AG10803 (cell line): ENCODE results near the gene CIBAR2.
A peak's percentile ranks its signal among the peaks of the same experiment; 100 is the strongest.

Experiments
- DNase-seq: peaks from one replicate; pipeline ENCODE4 v3.0.0; 2010; ENCODE audit warnings: low read depth
- H3K4me3 ChIP-seq: 2 replicates; pipeline ENCODE4 v1.5.1; 2011; ENCODE audit warnings: mild to moderate bottlenecking, low read length, control low read depth
- CTCF ChIP-seq: conservative IDR thresholded peaks from 2 replicates; pipeline ENCODE4 v1.5.1; 2011; ENCODE audit warnings: mild to moderate bottlenecking, low read length, control low read depth, inconsistent platforms

Gene CIBAR2

DNA sequence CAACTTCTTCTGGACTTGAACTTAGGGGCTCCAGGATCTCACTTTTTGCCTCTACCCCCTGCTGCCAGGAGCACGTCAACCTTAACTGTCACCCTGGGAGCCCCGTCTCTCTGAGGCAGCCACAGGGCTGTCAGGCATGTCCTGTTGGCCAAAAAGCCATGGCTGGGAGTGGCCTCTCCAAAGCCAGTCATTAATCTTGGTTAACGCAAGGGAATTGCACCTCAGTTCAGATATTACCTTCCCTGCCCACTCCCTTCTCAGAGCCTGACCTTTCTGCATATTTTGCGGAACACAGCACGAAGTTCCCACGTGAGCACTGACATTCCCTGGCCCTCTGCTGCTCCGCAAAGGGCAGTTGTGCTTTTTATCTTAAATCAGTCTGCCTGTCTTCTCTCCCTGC lies 44.2 kb upstream of the CIBAR2 start:
- no peak overlapping the region for H3K4me3 ChIP-seq
- no peak for TF ChIP-seq CTCF
- DNase-seq: no peak

- DNase-seq: no peak
- no peak overlapping the region for H3K4me3 ChIP-seq
- TF ChIP-seq CTCF: no peak
These were observed 41.4 kb upstream of the CIBAR2 start for GRCh38 chr16:85153656-85154091.

DNA sequence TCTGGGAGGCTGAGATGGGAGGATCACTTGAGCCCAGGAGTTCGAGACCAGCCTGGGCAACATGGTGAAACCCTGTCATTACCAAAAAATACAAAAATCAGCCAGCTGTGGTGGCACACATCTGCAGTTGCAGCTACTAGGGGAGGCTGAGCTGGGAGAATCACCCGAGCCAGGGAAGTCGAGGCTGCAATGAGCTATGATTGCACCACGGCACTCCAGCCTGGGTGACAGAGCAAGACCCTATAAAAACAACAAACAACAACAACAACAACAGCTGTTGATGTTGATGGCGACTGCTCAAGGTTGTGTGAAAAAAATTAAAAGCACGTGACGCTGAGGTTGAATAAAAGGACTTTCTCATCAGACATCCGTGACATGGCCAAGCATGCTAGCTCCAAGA lies 40.8 kb upstream of the CIBAR2 start:
- TF ChIP-seq CTCF: no peak
- no peak for DNase-seq
- H3K4me3 ChIP-seq: no peak overlapping the region

- TF ChIP-seq CTCF: no peak
- H3K4me3 ChIP-seq: no peak overlapping the region
- DNase-seq: no peak
These were observed 40.2 kb upstream of the CIBAR2 start for GRCh38 chr16:85152414-85153030.

DNA sequence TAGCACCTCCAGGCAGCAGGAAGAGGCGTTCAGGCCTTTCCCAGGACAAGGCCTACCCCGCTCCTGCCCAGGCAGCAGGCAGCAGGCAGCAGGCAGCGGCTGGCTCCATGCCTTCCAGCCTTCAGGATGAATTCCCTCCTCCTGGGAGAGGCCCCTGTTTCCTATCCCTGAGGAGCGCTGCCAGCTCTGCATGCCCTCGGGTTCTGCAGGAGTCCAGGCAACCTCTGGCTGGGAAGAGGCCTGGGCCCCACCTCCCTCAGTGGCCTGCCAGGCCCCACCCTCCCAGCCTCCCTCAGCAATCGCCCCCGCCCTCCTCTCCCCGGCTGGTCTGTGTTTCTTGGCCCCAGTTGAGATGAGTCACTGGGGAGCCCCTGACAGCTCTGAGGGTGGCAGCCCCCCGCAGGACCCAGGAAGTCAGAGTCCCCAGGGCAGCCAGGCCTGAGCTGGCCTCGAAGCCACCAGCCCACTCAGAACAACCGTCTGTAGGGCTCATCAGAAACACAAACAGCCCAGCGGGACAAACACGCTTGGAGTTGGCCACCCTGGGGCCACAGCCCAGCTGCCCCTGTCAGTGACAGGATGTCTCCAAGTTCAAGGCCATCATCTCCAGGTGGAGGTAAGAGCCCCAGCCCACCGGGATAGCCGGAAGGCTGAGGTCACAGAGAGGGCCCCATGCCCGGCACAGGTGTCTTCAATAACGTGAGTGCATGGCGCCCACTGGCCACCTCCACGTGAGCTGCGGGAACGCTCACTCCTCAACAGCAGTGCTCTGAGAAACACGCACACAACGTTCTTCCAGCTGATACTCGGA lies 39.5 kb upstream of the CIBAR2 start:
- no peak for TF ChIP-seq CTCF
- peak; percentile 86 for DNase-seq
- H3K4me3 ChIP-seq: no peak overlapping the region

DNA sequence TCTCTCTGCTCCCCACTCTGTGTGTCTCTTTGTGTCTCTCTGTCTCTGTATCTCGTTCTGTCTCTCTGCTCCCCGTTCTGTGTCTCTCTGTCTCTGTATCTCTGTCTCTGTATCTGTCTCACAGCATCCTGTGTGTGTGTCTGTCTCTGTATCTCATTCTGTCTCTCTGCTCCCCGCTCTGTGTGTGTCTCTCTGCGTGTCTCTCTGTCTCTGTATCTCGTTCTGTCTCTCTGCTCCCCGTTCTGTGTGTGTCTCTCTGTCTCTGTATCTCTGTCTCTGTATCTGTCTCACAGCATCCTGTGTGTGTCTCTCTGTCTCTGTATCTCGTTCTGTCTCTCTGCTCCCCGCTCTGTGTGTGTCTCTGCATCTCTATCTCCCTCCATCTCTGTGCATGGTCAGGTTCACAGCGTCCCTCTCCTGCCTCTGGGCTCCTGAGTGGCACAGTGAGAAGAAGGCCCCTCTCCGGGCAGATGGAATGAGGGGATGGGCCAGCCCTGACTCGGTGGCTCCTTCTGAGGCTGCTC lies 38.9 kb upstream of the CIBAR2 start:
- TF ChIP-seq CTCF: no peak
- H3K4me3 ChIP-seq: no peak overlapping the region
- DNase-seq: no peak

DNA sequence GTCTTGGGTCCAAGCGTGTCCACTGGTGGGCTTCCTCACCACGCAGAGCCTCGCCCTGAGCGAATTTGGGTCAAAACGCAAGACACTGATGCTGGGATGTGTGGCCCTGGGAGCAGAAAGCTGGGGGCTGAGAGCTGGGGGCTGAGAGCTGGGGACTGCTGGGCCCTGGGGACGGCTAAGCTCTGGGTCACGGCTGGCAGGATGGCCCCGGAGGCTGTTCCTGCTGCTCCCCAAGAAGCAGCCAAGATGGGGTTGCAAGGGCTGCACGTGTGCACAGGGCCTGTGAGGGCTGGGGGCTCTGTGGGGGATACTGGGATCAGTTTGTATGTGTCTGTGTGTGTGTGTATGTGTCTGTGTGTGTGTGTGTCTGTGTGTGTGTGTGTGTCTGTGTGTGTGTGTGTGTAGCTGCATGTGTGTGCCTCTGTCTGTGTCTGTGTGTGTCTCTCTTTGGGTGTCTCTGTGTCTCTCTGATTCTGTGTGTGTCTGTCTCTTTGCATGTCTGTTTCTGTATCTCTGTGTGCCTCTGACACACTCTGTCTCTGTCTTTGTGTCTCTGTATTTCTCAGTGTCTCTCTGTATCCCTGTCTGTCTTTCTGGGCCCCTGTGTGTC lies 38.2 kb upstream of the CIBAR2 start:
- DNase-seq: no peak
- no peak for TF ChIP-seq CTCF
- no peak overlapping the region for H3K4me3 ChIP-seq
